ENCODE measurements around the gene TAF5.

The TAF5 gene

GRCh38 chr10:103374263-103374662 is 6.5 kb downstream of the TAF5 start:
- TF ChIP-seq, protein P1, sequence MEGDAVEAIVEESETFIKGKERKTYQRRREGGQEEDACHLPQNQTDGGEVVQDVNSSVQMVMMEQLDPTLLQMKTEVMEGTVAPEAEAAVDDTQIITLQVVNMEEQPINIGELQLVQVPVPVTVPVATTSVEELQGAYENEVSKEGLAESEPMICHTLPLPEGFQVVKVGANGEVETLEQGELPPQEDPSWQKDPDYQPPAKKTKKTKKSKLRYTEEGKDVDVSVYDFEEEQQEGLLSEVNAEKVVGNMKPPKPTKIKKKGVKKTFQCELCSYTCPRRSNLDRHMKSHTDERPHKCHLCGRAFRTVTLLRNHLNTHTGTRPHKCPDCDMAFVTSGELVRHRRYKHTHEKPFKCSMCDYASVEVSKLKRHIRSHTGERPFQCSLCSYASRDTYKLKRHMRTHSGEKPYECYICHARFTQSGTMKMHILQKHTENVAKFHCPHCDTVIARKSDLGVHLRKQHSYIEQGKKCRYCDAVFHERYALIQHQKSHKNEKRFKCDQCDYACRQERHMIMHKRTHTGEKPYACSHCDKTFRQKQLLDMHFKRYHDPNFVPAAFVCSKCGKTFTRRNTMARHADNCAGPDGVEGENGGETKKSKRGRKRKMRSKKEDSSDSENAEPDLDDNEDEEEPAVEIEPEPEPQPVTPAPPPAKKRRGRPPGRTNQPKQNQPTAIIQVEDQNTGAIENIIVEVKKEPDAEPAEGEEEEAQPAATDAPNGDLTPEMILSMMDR (IDR thresholded peaks at IDR 0.05; ENCODE audit: borderline replicate concordance, control extremely low read depth, extremely low read depth, insufficient read depth, missing control alignments): no peak
- no peak for DNase-seq (ENCODE audit: low spot score)
- in situ Hi-C loops (cut with MboI; ENCODE audit: low sequenced_read_pairs, unreplicated experiment): no loop called here

GRCh38 chr10:103382769-103383168 is 15.0 kb downstream of the TAF5 start:
- no peak for DNase-seq (ENCODE audit: low spot score)
- in situ Hi-C loops (cut with MboI; ENCODE audit: low sequenced_read_pairs, unreplicated experiment): no loop called here
- TF ChIP-seq, protein P1 (IDR thresholded peaks at IDR 0.05; ENCODE audit: borderline replicate concordance, control extremely low read depth, extremely low read depth, insufficient read depth, missing control alignments): no peak

- in situ Hi-C loops (cut with MboI; ENCODE audit: low sequenced_read_pairs, unreplicated experiment): no loop called here
- TF ChIP-seq, protein P1 (IDR thresholded peaks at IDR 0.05; ENCODE audit: borderline replicate concordance, control extremely low read depth, extremely low read depth, insufficient read depth, missing control alignments): no peak
Observed at GRCh38 chr10:103394180-103394579, 26.4 kb downstream of the TAF5 start.

GRCh38 chr10:103395754-103396066 is 27.9 kb downstream of the TAF5 start:
- TF ChIP-seq, protein P1 (IDR thresholded peaks at IDR 0.05; ENCODE audit: borderline replicate concordance, control extremely low read depth, extremely low read depth, insufficient read depth, missing control alignments): no peak
- DNase-seq (ENCODE audit: low spot score): peak; percentile 38
- in situ Hi-C loops (cut with MboI; ENCODE audit: low sequenced_read_pairs, unreplicated experiment): no loop called here

More at GRCh38 chr10:103394180-103394579, 26.4 kb downstream of the TAF5 start:
- peak; percentile 37 for DNase-seq (ENCODE audit: low spot score)

DNA sequence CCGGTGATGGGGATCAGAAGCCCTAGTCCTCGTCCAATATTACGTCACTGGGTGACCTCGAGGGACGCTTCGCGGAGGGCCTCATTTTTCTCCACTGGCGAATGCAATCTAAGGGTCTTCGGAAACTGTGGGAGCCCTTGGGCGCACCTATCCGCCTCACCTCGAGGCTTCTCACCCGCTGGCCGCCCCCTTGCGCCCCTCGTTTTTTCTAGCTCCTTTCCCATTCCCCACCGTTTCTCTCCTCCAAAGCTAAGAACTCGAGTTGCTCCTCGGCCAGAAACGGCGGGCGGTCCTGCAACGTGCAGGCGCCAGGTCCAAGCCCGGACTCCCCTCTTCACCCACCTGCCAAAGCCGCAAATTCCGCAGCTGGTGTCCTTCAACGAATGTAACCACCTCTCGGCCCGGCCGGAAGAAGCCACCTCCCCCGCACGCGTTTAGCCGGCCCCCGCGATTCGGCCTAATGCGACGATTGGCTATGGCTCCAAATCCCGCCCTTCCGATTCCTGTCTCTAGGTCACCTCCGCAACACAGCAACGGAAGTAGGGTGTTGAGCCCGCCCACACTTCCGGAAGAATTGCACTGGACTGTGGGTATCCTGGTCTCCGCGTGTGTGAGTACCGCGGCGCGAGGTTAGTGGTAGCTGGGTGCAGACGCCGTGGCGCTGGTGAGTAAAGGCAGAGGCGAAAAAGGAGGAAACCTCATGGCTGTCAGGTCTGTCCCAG is 28.5 kb downstream of the TAF5 start, which contains the start of the genes ATP5MK and PDCD11:
TSS of gene ATP5MK (minus strand) at position 409 of the 722 bp plus-strand sequence. CDS start 4,018 bp downstream, outside the sequence.
TSS of gene PDCD11 (plus strand) at position 560 of the 722 bp plus-strand sequence. CDS start 1,801 bp downstream, outside the sequence.
- DNase-seq (ENCODE audit: low spot score): peak; percentile 97
- TF ChIP-seq, protein P1 (IDR thresholded peaks at IDR 0.05; ENCODE audit: borderline replicate concordance, control extremely low read depth, extremely low read depth, insufficient read depth, missing control alignments): no peak
- in situ Hi-C loops (cut with MboI; ENCODE audit: low sequenced_read_pairs, unreplicated experiment): no loop called here

DNA sequence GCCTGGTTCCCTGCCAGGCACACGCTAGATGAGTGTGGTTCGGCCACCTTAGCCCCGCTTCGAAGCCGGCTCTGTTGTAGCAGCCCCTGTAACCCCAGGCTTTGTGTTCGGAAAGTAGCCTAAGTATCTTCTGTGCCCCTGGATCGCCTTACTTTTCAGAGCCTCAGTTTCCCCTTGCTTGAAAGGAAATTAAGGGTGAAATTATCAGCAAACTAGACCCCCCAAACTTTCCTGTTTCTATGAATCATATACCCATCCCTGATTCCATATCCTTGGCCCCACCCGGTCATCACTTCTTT is 29.0 kb downstream of the TAF5 start:
- in situ Hi-C loops (cut with MboI; ENCODE audit: low sequenced_read_pairs, unreplicated experiment): no loop called here
- peak; percentile 36 for DNase-seq (ENCODE audit: low spot score)
- TF ChIP-seq, protein P1 (IDR thresholded peaks at IDR 0.05; ENCODE audit: borderline replicate concordance, control extremely low read depth, extremely low read depth, insufficient read depth, missing control alignments): no peak

Data from GM13976 (cell line).